BJ (cell line): ENCODE measurements around the gene CIC. TPM values are rescaled to one million over a fixed set of nuclear protein-coding genes. Genes with fewer than 3 reads are reported as not detected.

Source experiments
- CTCF ChIA-PET: fragments of 350-600 bp; formaldehyde crosslinking; extraction: SDS; loops from one replicate; lab custom pipeline; 2021; ENCODE audit warnings: antibody characterized with exemption, inconsistent platforms; lab: Yijun Ruan, JAX
- POLR2A ChIA-PET: fragments of 300-600 bp; sonication (Branson Sonifier 250); formaldehyde crosslinking; extraction: SDS; loops from one replicate; lab custom pipeline; 2021; ENCODE audit warnings: antibody characterized with exemption; lab: Charles Lee
- DNase-seq: peaks from one replicate; pipeline ENCODE4 v3.0.0-alpha.2; 2011; ENCODE audit warnings: low read depth
- H3K27me3 ChIP-seq: 2 replicates; pipeline ENCODE4 v1.6.0; 2011; ENCODE audit warnings: low read length; ENCODE audit not compliant: control insufficient read depth, insufficient read depth
- H3K36me3 ChIP-seq: 2 replicates; pipeline ENCODE4 v1.5.1; 2011; ENCODE audit warnings: low read length; ENCODE audit not compliant: control insufficient read depth, insufficient read depth
- H3K4me3 ChIP-seq: 2 replicates; pipeline ENCODE4 v1.5.1; 2011; ENCODE audit warnings: low read depth, mild to moderate bottlenecking, control low read depth, low read length
- polyA minus RNA-seq: library from RNA; depleted of rRNA, polyadenylated mRNA; stranded (reverse); fragments of >200 nt; gene quantifications from 2 replicates; pipeline ENCODE4 v1.2.3, GENCODE V29; 2011; rRNA and poly(A)+ RNA removed
- polyA plus RNA-seq: library from polyadenylated mRNA; depleted of rRNA; stranded (reverse); fragments of >200 nt; gene quantifications from 2 replicates; pipeline ENCODE4 v1.2.3, GENCODE V29; 2011; rRNA removed
- TF ChIP-seq, protein P1 (sequence below): IDR thresholded peaks from 2 replicates; pipeline ENCODE4 v1.5.1; 2011; ENCODE audit warnings: low read depth, mild to moderate bottlenecking, control low read depth, inconsistent platforms, low read length, moderate library complexity; ENCODE audit not compliant: insufficient read depth

CIC gene
- polyA plus RNA-seq (3.5 and 7.0 TPM in 2 replicates), polyA minus RNA-seq (5.2 and 7.9 TPM in 2 replicates)

GRCh38 chr19:42268704-42269477 is at the start of gene CIC:
Gene CIC, plus strand, starts transcription at chr19:42269252. Its CDS starts 2,532 bp downstream, at chr19:42271784.
- DNase-seq = peak; percentile 100
- Histone ChIP-seq H3K27me3 (no peaks in the 10 kb centered on the region), H3K36me3 (peaks cover 12% of the 10 kb centered on the region), H3K4me3 (peak within 1 kb of the TSS; percentile 87)
- ChIA-PET POLR2A (no interaction called here), CTCF (interaction anchor here (2.2 to 4.2 kb wide), 2 partner anchors 11 to 23 kb away, joined by 18 to 20 read pairs; no protein-coding TSS in a partner anchor)
- TF ChIP-seq, protein P1, sequence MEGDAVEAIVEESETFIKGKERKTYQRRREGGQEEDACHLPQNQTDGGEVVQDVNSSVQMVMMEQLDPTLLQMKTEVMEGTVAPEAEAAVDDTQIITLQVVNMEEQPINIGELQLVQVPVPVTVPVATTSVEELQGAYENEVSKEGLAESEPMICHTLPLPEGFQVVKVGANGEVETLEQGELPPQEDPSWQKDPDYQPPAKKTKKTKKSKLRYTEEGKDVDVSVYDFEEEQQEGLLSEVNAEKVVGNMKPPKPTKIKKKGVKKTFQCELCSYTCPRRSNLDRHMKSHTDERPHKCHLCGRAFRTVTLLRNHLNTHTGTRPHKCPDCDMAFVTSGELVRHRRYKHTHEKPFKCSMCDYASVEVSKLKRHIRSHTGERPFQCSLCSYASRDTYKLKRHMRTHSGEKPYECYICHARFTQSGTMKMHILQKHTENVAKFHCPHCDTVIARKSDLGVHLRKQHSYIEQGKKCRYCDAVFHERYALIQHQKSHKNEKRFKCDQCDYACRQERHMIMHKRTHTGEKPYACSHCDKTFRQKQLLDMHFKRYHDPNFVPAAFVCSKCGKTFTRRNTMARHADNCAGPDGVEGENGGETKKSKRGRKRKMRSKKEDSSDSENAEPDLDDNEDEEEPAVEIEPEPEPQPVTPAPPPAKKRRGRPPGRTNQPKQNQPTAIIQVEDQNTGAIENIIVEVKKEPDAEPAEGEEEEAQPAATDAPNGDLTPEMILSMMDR = no peak

GRCh38 chr19:42219812-42220750 is 49.0 kb upstream of the CIC start, which contains the start of gene ZNF526:
Gene ZNF526, plus strand, starts transcription at chr19:42220312. Its CDS starts 4,092 bp downstream, at chr19:42224404.
- TF ChIP-seq, protein P1 = no peak
- DNase-seq = peak; percentile 83
- CTCF ChIA-PET = interaction anchor here (1.1 to 1.5 kb wide), 3 partner anchors 19 to 87 kb away, joined by 3 to 5 read pairs (median 4); no protein-coding TSS in a partner anchor
- Histone ChIP-seq H3K27me3 (no peaks in the 10 kb centered on the region), H3K4me3 (peak within 1 kb of the TSS; percentile 72), H3K36me3 (peaks cover 11% of the 10 kb centered on the region)
- POLR2A ChIA-PET = no interaction called here

DNA sequence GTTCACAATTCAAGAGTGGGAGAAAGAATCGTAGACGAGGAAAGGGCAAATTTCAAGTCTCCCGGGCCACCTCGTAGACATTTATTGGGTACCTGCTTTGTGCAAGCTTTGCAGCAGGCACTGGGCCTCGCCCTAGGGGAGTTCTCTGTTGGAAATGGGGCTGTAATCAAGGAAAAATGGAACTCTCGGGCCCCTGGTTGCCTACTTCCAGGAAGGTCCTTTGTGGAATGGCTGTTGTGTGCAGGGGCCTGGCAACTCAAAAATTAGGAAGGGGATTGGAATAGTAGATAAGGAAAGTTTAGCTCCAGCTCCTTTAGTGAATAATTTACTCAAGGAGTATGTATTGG is 48.3 kb upstream of the CIC start:
- TF ChIP-seq, protein P1 = no peak
- DNase-seq = no peak
- CTCF ChIA-PET = interaction anchor here (1.2 kb wide), 1 partner anchor 19 kb away, joined by 4 read pairs; no protein-coding TSS in a partner anchor

DNA sequence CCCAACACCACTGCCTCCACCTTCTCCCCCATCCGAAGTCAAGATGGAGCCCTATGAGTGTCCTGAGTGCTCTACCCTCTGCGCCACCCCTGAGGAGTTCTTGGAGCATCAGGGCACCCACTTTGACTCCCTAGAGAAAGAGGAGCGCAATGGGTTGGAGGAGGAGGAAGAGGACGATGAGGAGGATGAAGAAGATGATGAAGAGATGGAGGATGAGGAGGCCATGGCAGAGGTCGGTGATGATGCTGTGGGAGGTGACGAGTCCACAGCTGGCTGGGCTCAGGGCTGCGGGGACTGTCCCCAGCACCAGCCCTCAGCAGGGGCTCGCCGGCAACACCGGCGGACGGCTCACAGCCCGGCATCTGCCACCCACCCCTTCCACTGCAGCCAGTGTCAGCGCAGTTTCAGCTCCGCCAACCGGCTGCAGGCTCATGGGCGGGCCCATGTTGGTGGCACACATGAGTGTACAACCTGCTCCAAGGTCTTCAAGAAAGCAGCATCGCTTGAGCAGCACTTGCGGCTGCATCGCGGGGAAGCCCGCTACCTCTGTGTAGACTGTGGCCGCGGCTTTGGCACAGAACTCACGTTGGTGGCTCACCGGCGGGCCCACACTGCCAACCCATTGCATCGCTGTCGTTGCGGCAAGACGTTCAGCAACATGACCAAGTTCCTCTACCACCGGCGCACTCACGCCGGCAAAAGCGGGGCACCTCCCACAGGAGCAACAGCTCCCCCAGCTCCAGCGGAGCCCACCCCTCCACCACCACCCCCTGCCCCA is 43.9 kb upstream of the CIC start:
- TF ChIP-seq, protein P1 = no peak
- ChIA-PET POLR2A (no interaction called here), CTCF (interaction anchor here (1.3 to 1.6 kb wide), 2 partner anchors 18 to 21 kb away, joined by 3 to 4 read pairs; partner anchors contain the start of gene GSK3A)
- DNase-seq = no peak
- peaks cover 31% of the 10 kb centered on the region for H3K36me3 ChIP-seq
- H3K27me3 ChIP-seq = no peaks in the 10 kb centered on the region
- H3K4me3 ChIP-seq = no peak overlapping the region

More for the DNA sequence above, 48.3 kb upstream of the CIC start:
- peaks cover 17% of the 10 kb centered on the region for H3K36me3 ChIP-seq
- no peaks in the 10 kb centered on the region for H3K27me3 ChIP-seq
- peak overlapping the region; percentile 72 for H3K4me3 ChIP-seq
- POLR2A ChIA-PET = no interaction called here
